Body of pancreas (tissue), 4 donors: ENCODE measurements around the gene ABLIM3. TPM values are rescaled to one million over a fixed set of nuclear protein-coding genes. Genes with fewer than 3 reads are reported as not detected.
A peak's percentile ranks its signal among the peaks of the same experiment; 100 is the strongest.

Experiments
- ATAC-seq: fragments of 150-250 bp; one replicate; pipeline ENCODE4 v1.9.1; 2016
- DNase-seq, 4 donors: peaks; one replicate each; pipeline ENCODE4 v3.0.0-alpha.2; 2019
- H3K27ac ChIP-seq, 4 donors: fragments of 200-600 bp; sonication (generic); 1 replicate in 3 of 4; 2 replicates in 1 of 4; pipeline versions ENCODE4 v1.5.1 to v1.6.1; 2016 to 2019; ENCODE audit warnings: mild to moderate bottlenecking in 1 of 4, mixed read lengths in 1 of 4, moderate library complexity in 1 of 4
- H3K27me3 ChIP-seq, 2 donors: fragments of 200-600 bp; sonication (generic); one replicate each; pipeline ENCODE4 v1.6.0; 2016; ENCODE audit warnings: mild to moderate bottlenecking in 1 of 2
- H3K36me3 ChIP-seq, 2 donors: fragments of 200-600 bp; sonication (generic); replicated peaks in 1 of 2; 2 replicates each; pipeline ENCODE4 v1.5.1; 2016; ENCODE audit warnings: low read depth in 2 of 2; ENCODE audit not compliant: insufficient read depth in 1 of 2
- H3K4me1 ChIP-seq: fragments of 200-600 bp; sonication (generic); one replicate; pipeline ENCODE4 v1.6.0; 2016
- H3K4me3 ChIP-seq, 2 donors: fragments of 200-600 bp; sonication (generic); 1 replicate in 1 of 2; 2 replicates in 1 of 2; pipeline ENCODE4 v1.5.1; 2016 to 2019
- H3K9me3 ChIP-seq, 3 donors: fragments of 200-600 bp; sonication (generic); 1 replicate in 2 of 3; 2 replicates in 1 of 3; pipeline ENCODE4 v1.5.1; 2016
- POLR2A ChIP-seq, 3 donors: fragments of 450-650 bp; IDR thresholded peaks; one replicate each; pipeline ENCODE4 v1.6.1; 2016; ENCODE audit warnings: antibody characterized with exemption in 3 of 3, mild to moderate bottlenecking in 2 of 3
- WGBS, 2 donors: methylation state at CpG; one replicate each; pipeline ENCODE4 v1.1.5; 2017; 5-methylcytosine and 5-hydroxymethylcytosine counted together
- intact Hi-C: fragments of 100-400 bp; cut with DNase I; formaldehyde crosslinking; loops from one replicate; pipeline ENCODE4 v1.15.1; 2023
- total RNA-seq, 2 donors: library from RNA; depleted of rRNA; stranded (reverse); fragments of >200 nt; gene quantifications; one replicate each; pipeline ENCODE4 v1.1.0, GENCODE V29; 2016
- TF ChIP-seq, protein P1 (sequence below), 7 experiments: fragments of 450-650 bp in 4 of 7; fragments of 200-600 bp in 3 of 7; sonication (generic) in 3 of 7; IDR thresholded peaks; one replicate each; pipeline ENCODE4 v1.5.1; 2016 to 2019; ENCODE audit warnings: antibody characterized with exemption in 7 of 7

Gene ABLIM3
- total RNA-seq, 2 donors from 2014 or later = 3.9 to 11.2 TPM

GRCh38 chr5:149299451-149300054, 158.3 kb downstream of the ABLIM3 start:
- TF ChIP-seq POLR2A (IDR thresholded peaks at IDR 0.05) = no peak
- TF ChIP-seq, protein P1, sequence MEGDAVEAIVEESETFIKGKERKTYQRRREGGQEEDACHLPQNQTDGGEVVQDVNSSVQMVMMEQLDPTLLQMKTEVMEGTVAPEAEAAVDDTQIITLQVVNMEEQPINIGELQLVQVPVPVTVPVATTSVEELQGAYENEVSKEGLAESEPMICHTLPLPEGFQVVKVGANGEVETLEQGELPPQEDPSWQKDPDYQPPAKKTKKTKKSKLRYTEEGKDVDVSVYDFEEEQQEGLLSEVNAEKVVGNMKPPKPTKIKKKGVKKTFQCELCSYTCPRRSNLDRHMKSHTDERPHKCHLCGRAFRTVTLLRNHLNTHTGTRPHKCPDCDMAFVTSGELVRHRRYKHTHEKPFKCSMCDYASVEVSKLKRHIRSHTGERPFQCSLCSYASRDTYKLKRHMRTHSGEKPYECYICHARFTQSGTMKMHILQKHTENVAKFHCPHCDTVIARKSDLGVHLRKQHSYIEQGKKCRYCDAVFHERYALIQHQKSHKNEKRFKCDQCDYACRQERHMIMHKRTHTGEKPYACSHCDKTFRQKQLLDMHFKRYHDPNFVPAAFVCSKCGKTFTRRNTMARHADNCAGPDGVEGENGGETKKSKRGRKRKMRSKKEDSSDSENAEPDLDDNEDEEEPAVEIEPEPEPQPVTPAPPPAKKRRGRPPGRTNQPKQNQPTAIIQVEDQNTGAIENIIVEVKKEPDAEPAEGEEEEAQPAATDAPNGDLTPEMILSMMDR (IDR thresholded peaks at IDR 0.05) = no peak
- Histone ChIP-seq H3K27ac (peak overlapping the region in 1 of 4 donors; percentile 34), H3K27me3 (no peaks in the 10 kb centered on the region), H3K36me3 (no peaks in the 10 kb centered on the region), H3K9me3 (no peaks in the 10 kb centered on the region), H3K4me3 (no peak overlapping the region), H3K4me1 (no peaks in the 10 kb centered on the region)
- 69 to 70% methylated on average over 8 to 14 of the region's 14 CpGs for WGBS, 2 donors
- intact Hi-C loops = no loop called here
- no peak for ATAC-seq
- no peak for DNase-seq

DNA sequence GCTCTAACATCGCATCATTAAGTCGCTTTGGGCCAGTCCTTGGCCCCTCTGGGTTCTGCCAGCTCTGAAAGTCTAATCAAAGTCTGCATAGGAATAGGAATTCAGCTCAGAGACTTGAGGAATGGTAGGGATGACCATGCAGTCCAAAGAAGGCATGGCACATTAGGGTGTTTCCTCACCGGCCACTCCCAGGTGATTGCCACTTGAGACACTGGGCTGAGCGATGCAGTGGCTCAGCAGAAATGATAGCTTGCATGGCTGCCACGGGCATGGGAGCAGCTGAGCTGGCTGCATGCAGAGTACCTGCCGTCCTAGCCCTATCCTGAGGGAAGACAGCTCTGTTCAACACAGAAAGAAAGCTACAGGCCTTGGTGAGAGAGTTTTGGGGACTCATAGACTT, 159.1 kb downstream of the ABLIM3 start:
- TF ChIP-seq POLR2A (IDR thresholded peaks at IDR 0.05) = no peak
- TF ChIP-seq, protein P1 (IDR thresholded peaks at IDR 0.05) = no peak
- intact Hi-C loops = no loop called here
- no peak overlapping the region for H3K27ac ChIP-seq
- no peak for DNase-seq
- no peaks in the 10 kb centered on the region for H3K27me3 ChIP-seq
- no peaks in the 10 kb centered on the region for H3K9me3 ChIP-seq
- H3K4me3 ChIP-seq = no peak overlapping the region
- no peaks in the 10 kb centered on the region for H3K36me3 ChIP-seq
- no peak for ATAC-seq
- H3K4me1 ChIP-seq = no peaks in the 10 kb centered on the region
- WGBS, 2 donors = 84 to 89% methylated on average over 3 to 6 of the region's 6 CpGs

DNA sequence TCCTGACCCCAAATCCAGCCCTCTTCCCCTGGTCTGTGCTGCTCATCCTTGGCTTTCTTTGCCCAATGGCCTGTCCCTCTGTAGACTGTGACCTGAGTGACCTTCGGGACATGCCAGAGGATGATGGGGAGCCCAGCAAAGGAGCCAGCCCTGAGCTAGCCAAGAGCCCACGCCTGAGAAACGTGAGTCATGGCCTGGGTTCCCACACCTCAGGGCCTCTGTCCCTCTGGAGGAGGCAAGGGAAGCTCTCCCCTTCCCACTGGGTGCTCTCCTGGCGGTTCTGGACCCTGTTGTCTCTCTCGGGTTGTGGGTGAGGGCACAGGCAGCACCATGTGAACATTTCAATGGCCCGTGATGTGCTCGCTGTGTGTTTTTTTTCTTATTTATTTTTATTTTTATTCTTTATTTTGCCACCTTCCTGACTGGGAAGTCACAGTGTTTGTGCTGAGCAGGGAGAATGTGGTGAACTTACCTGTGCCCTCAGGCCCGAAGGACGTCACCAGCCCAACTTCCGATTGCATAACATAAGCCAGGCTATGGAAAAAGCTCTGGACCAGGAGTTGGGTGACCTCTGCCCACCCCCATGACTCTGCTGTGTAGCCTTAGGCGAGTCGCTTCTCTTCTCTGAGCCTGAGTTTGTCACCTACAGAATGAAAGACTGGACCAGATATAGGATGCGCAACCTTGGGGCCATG, 159.9 kb downstream of the ABLIM3 start:
- intact Hi-C loops = no loop called here
- H3K27ac ChIP-seq = no peak overlapping the region
- no peak for DNase-seq
- 93% methylated on average over 10 to 13 of the region's 13 CpGs for WGBS, 2 donors
- no peak for ATAC-seq
- no peak overlapping the region for H3K4me3 ChIP-seq
- H3K36me3 ChIP-seq = no peaks in the 10 kb centered on the region
- no peak for TF ChIP-seq POLR2A (IDR thresholded peaks at IDR 0.05)
- TF ChIP-seq, protein P1 (IDR thresholded peaks at IDR 0.05) = no peak
- no peaks in the 10 kb centered on the region for H3K27me3 ChIP-seq
- H3K4me1 ChIP-seq = no peaks in the 10 kb centered on the region
- no peaks in the 10 kb centered on the region for H3K9me3 ChIP-seq

GRCh38 chr5:149301744-149302380, 160.6 kb downstream of the ABLIM3 start:
- Histone ChIP-seq H3K4me3 (no peak overlapping the region), H3K27me3 (no peaks in the 10 kb centered on the region), H3K9me3 (no peaks in the 10 kb centered on the region), H3K4me1 (no peaks in the 10 kb centered on the region), H3K27ac (no peak overlapping the region), H3K36me3 (no peaks in the 10 kb centered on the region)
- no peak for DNase-seq
- intact Hi-C loops = no loop called here
- ATAC-seq = no peak
- TF ChIP-seq, protein P1 (IDR thresholded peaks at IDR 0.05) = no peak
- no peak for TF ChIP-seq POLR2A (IDR thresholded peaks at IDR 0.05)
- WGBS, 2 donors = 61 to 64% methylated on average over 7 to 8 of the region's 8 CpGs
